Measurements from ENCODE around the gene TRAF7.
A peak's percentile ranks its signal among the peaks of the same experiment; 100 is the strongest.

- peak; percentile 71 for TF ChIP-seq CTCF (IDR thresholded peaks at IDR 0.05; ENCODE audit: poor library complexity, severe bottlenecking)
- no peak for TF ChIP-seq POLR2AphosphoS5 (IDR thresholded peaks at IDR 0.05)
These were observed 39.3 kb downstream of the TRAF7 start for GRCh38 chr16:2194852-2195321.
